HepG2 (cell line): ENCODE data around the gene TH. TPM values are rescaled to one million over a fixed set of nuclear protein-coding genes. Genes with fewer than 3 reads are reported as not detected.

Experiments used
- ATAC-seq: fragments of 200-7000 bp; cut with Tn5 transposase; 3 replicates; pipeline ENCODE4 v1.9.1; 2020; ENCODE audit warnings: mild to moderate bottlenecking, moderate library complexity
- BruUV-seq: library from RNA; stranded (reverse); fragments of 400-500 nt; replicated peaks from 2 replicates; lab custom pipeline; 2021; lab: Mats Ljungman, UMichigan
- CTCF ChIA-PET: fragments of 300-600 bp; formaldehyde crosslinking; extraction: SDS; loops from one replicate; lab custom pipeline; 2021; ENCODE audit warnings: low total read pairs, inconsistent platforms, low intra/inter-chr PET ratio; lab: Yijun Ruan, JAX
- POLR2A ChIA-PET: fragments of 350-600 bp; sonication (Branson Sonifier 250); formaldehyde crosslinking; loops from one replicate; lab custom pipeline; 2020; ENCODE audit warnings: antibody characterized with exemption, inconsistent platforms; lab: Yijun Ruan, JAX
- DNase-seq: peaks from one replicate; pipeline ENCODE4 v3.0.0-alpha.2; 2015; ENCODE audit warnings: low spot score
- FAIRE-seq: peaks from 3 replicates; lab custom pipeline; 2011; peaks lifted over from hg19 to GRCh38; lab: Jason Lieb, UNC
- H2AFZ ChIP-seq: one replicate; pipeline ENCODE4 v1.6.1; 2011; ENCODE audit warnings: low read length, inconsistent platforms
- H3K27ac ChIP-seq: fragments of 300-600 bp; 3 replicates; pipeline ENCODE4 v1.8.0; 2011; ENCODE audit warnings: mixed run types, mild to moderate bottlenecking, mixed read lengths, low read length, inconsistent platforms; ENCODE audit not compliant: insufficient read depth; ENCODE audit errors: extremely low read length
- H3K27me3 ChIP-seq, 2 experiments: fragments of 200-600 bp in 1 of 2; 2 replicates in 1 of 2; 3 replicates in 1 of 2; pipeline versions ENCODE4 v1.6.0 to v1.8.0; 2011; ENCODE audit warnings: low read length in 2 of 2, mild to moderate bottlenecking in 2 of 2, moderate library complexity in 2 of 2, inconsistent platforms in 1 of 2; ENCODE audit not compliant: insufficient read depth in 2 of 2, control insufficient read depth in 1 of 2
- H3K36me3 ChIP-seq, 2 experiments: fragments of 200-600 bp in 1 of 2; replicated peaks in 1 of 2; 2 replicates in 1 of 2; 3 replicates in 1 of 2; pipeline versions ENCODE4 v1.5.1 to v1.8.0; 2011; ENCODE audit warnings: low read length in 2 of 2, inconsistent platforms in 1 of 2; ENCODE audit not compliant: insufficient read depth in 2 of 2, control insufficient read depth in 1 of 2
- H3K4me1 ChIP-seq: 2 replicates; pipeline ENCODE4 v1.5.1; 2012; ENCODE audit warnings: low read length, inconsistent platforms; ENCODE audit not compliant: insufficient read depth
- H3K4me2 ChIP-seq: 2 replicates; pipeline ENCODE4 v1.6.0; 2011; ENCODE audit warnings: low read depth, low read length, inconsistent platforms
- H3K4me3 ChIP-seq, 3 experiments: fragments of 200-600 bp in 1 of 3; sonication (generic), shearing (Covaris generic) in 1 of 3; replicated peaks in 1 of 3; 2 replicates each; pipeline ENCODE4 v1.5.1; 2011 to 2016; ENCODE audit warnings: low read length in 3 of 3, inconsistent platforms in 2 of 3, low read depth in 2 of 3, mild to moderate bottlenecking in 2 of 3, control low read depth in 1 of 3, mixed read lengths in 1 of 3; ENCODE audit not compliant: insufficient read depth in 1 of 3
- H3K79me2 ChIP-seq: one replicate; pipeline ENCODE4 v1.6.1; 2011; ENCODE audit warnings: low read length, inconsistent platforms; ENCODE audit not compliant: insufficient read depth
- H3K9ac ChIP-seq: 2 replicates; pipeline ENCODE4 v1.6.0; 2011; ENCODE audit warnings: mild to moderate bottlenecking, low read depth, low read length, inconsistent platforms; ENCODE audit not compliant: insufficient read depth
- H3K9me3 ChIP-seq: 2 replicates; pipeline ENCODE4 v1.5.1; 2012; ENCODE audit warnings: mild to moderate bottlenecking, low read length
- H4K20me1 ChIP-seq: 2 replicates; pipeline ENCODE4 v1.6.0; 2011; ENCODE audit warnings: inconsistent platforms, mild to moderate bottlenecking, low read length, moderate library complexity; ENCODE audit not compliant: insufficient read depth
- FOXA3 ChIP-seq: IDR thresholded peaks from 2 replicates; pipeline ENCODE4 v1.6.1; 2016; ENCODE audit warnings: missing genetic modification reagents, missing compliant biosample characterization
- GFI1 ChIP-seq: sonication (generic); formaldehyde crosslinking; IDR thresholded peaks from 2 replicates; pipeline ENCODE4 v1.5.0; 2020; ENCODE audit warnings: missing genetic modification reagents, mild to moderate bottlenecking, borderline replicate concordance
- KDM3A ChIP-seq: IDR thresholded peaks from 2 replicates; pipeline ENCODE4 v1.6.1; 2018; ENCODE audit warnings: low read depth, missing compliant biosample characterization
- MEIS2 ChIP-seq: sonication (generic); formaldehyde crosslinking; IDR thresholded peaks from 2 replicates; pipeline ENCODE4 v1.9.0; 2021; ENCODE audit warnings: mild to moderate bottlenecking, missing genetic modification reagents
- RFX1 ChIP-seq: fragments of 450-650 bp; IDR thresholded peaks from 2 replicates; pipeline ENCODE4 v1.6.1; 2017
- RFX5 ChIP-seq: IDR thresholded peaks from 2 replicates; pipeline ENCODE4 v1.6.1; 2011; ENCODE audit warnings: low read depth, low read length, improper control_type of control experiment
- RXRA ChIP-seq: sonication (generic); formaldehyde crosslinking; IDR thresholded peaks from 2 replicates; pipeline ENCODE4 v1.5.1; 2020; ENCODE audit warnings: missing genetic modification reagents
- ZBTB8A ChIP-seq: sonication (generic); formaldehyde crosslinking; IDR thresholded peaks from 2 replicates; pipeline ENCODE4 v1.4.0; 2020; ENCODE audit warnings: mild to moderate bottlenecking, low read depth, missing genetic modification reagents, borderline replicate concordance
- ZNF124 ChIP-seq: sonication (generic); formaldehyde crosslinking; IDR thresholded peaks from 2 replicates; pipeline ENCODE4 v1.4.0; 2020; ENCODE audit warnings: missing genetic modification reagents
- ZNF17 ChIP-seq: sonication (generic); formaldehyde crosslinking; IDR thresholded peaks from 2 replicates; pipeline ENCODE4 v1.5.0; 2020; ENCODE audit warnings: mild to moderate bottlenecking, missing genetic modification reagents
- ZNF329 ChIP-seq: sonication (generic); formaldehyde crosslinking; IDR thresholded peaks from 2 replicates; pipeline ENCODE4 v1.9.0; 2021; ENCODE audit warnings: low read depth, mild to moderate bottlenecking, missing genetic modification reagents
- ZNF577 ChIP-seq: sonication (generic); formaldehyde crosslinking; IDR thresholded peaks from 2 replicates; pipeline ENCODE4 v1.4.0; 2020; ENCODE audit warnings: mild to moderate bottlenecking, low read depth, missing genetic modification reagents, borderline replicate concordance
- ZNF773 ChIP-seq: sonication (generic); formaldehyde crosslinking; IDR thresholded peaks from 2 replicates; pipeline ENCODE4 v1.4.0; 2020; ENCODE audit warnings: missing genetic modification reagents, borderline replicate concordance
- ZNF792 ChIP-seq: IDR thresholded peaks from 2 replicates; pipeline ENCODE4 v1.6.1; 2016
- WGBS: methylation state at CpG from one replicate; pipeline ENCODE4 v1.1.6; 2017; ENCODE audit warnings: low lambda C conversion rate; 5-methylcytosine and 5-hydroxymethylcytosine counted together
- in situ Hi-C: cut with HindIII; loops from 2 replicates; pipeline ENCODE4 v1.10.0; 2017; ENCODE audit warnings: low pct_unique_long_range_greater_than_20kb; ENCODE audit not compliant: extremely low pct_ligation_motif_present
- intact Hi-C: fragments of 100-400 bp; cut with micrococcal nuclease; formaldehyde crosslinking; loops from one replicate; pipeline ENCODE4 v1.10.0; 2022; ENCODE audit not compliant: unreplicated experiment
- polyA plus RNA-seq, 8 experiments: library from polyadenylated mRNA; depleted of rRNA in 3 of 8; stranded (reverse) in 7 of 8; unstranded in 1 of 8; fragments of >200 nt; fragmentation: Illumina TruSeq in 4 of 8; extraction: Trizol in 4 of 8; gene quantifications; 2 replicates each; pipeline versions ENCODE4 v1.2.1 to v1.2.3, GENCODE V29; 2011 to 2016; ENCODE audit warnings: low read depth in 4 of 8, missing spikeins in 1 of 8, mixed read lengths in 1 of 8; ENCODE audit not compliant: insufficient read depth in 1 of 8
- total RNA-seq, 5 experiments: library from RNA; depleted of rRNA; stranded (reverse); fragments of >200 nt; fragmentation: Illumina TruSeq; extraction: Trizol; gene quantifications; 2 replicates each; pipeline ENCODE4 v1.2.3, GENCODE V29; 2016; ENCODE audit warnings: low read depth in 1 of 5
- TF ChIP-seq, protein P1 (sequence below): sonication (generic); formaldehyde crosslinking; IDR thresholded peaks from 2 replicates; pipeline ENCODE4 v1.4.0; 2020; ENCODE audit warnings: mild to moderate bottlenecking, missing genetic modification reagents
- TF ChIP-seq, protein P2 (sequence below): sonication (generic); formaldehyde crosslinking; IDR thresholded peaks from 2 replicates; pipeline ENCODE4 v1.5.1; 2020; ENCODE audit warnings: missing genetic modification reagents, mild to moderate bottlenecking, borderline replicate concordance
- TF ChIP-seq, protein P3 (sequence below): sonication (generic); formaldehyde crosslinking; IDR thresholded peaks from 2 replicates; pipeline ENCODE4 v1.9.0; 2021; ENCODE audit warnings: missing genetic modification reagents, borderline replicate concordance

The TH gene
- total and polyA plus RNA-seq, 2 of the 13 experiments (the other 11 are each of a cell fraction or from before 2014, with no cell fraction given): 0.36 TPM; not detected in 1

DNA sequence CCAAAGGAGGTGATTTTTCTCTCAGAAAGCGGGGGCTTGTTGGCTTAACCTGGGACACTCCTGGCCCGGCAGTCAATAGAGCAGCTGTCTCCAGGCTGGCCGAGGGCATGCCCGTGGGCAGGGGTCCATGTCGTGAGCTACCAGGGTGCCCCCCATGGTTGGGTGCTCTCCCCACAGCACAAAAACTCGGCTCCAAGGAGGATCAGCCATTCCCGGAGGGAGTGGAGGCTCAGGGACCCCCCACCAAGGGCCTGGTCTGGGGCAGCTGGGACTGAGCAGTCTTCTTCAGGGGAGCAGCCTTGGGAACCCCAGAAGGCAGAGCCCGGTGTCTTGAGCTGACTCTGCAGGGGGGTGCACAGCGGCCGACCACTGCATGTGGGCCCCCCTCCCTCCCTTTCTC, 20.8 kb upstream of the TH start:
- no peak for ATAC-seq
- ChIA-PET POLR2A (no interaction called here), CTCF (no interaction called here)
- Histone ChIP-seq H3K4me1 (peaks cover 16% of the 10 kb centered on the region), H3K4me3 (no peak overlapping the region), H3K27ac (no peak overlapping the region), H3K9ac (no peak overlapping the region), H3K9me3 (no peaks in the 10 kb centered on the region), H4K20me1 (no peaks in the 10 kb centered on the region), H3K4me2 (no peak overlapping the region), H3K27me3 (peaks cover 12 to 52% of the 10 kb centered on the region in 2 experiments), H2AFZ (no peak overlapping the region), H3K79me2 (no peaks in the 10 kb centered on the region), H3K36me3 (no peaks in the 10 kb centered on the region)
- in situ Hi-C loops: loop anchor here (10.0 kb wide), 1 partner anchor 332 kb away; no protein-coding TSS in a partner anchor
- BruUV-seq: no TSS peak
- TF ChIP-seq ZNF17 (CRISPR knock-in tag) (no peak), RFX1 (no peak), MEIS2 (CRISPR knock-in tag) (no peak), GFI1 (CRISPR knock-in tag) (no peak), FOXA3 (CRISPR knock-in tag) (no peak), ZBTB8A (CRISPR knock-in tag) (no peak), RXRA (no peak), RFX5 (no peak), ZNF792 (CRISPR knock-in tag) (no peak), ZNF124 (CRISPR knock-in tag) (no peak), ZNF577 (CRISPR knock-in tag) (no peak), ZNF329 (CRISPR knock-in tag) (no peak), ZNF773 (CRISPR knock-in tag) (no peak), KDM3A (no peak)
- TF ChIP-seq, protein P1, sequence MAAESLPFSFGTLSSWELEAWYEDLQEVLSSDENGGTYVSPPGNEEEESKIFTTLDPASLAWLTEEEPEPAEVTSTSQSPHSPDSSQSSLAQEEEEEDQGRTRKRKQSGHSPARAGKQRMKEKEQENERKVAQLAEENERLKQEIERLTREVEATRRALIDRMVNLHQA (CRISPR knock-in tag): no peak
- TF ChIP-seq, protein P2, sequence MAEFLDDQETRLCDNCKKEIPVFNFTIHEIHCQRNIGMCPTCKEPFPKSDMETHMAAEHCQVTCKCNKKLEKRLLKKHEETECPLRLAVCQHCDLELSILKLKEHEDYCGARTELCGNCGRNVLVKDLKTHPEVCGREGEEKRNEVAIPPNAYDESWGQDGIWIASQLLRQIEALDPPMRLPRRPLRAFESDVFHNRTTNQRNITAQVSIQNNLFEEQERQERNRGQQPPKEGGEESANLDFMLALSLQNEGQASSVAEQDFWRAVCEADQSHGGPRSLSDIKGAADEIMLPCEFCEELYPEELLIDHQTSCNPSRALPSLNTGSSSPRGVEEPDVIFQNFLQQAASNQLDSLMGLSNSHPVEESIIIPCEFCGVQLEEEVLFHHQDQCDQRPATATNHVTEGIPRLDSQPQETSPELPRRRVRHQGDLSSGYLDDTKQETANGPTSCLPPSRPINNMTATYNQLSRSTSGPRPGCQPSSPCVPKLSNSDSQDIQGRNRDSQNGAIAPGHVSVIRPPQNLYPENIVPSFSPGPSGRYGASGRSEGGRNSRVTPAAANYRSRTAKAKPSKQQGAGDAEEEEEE: no peak
- TF ChIP-seq, protein P3, sequence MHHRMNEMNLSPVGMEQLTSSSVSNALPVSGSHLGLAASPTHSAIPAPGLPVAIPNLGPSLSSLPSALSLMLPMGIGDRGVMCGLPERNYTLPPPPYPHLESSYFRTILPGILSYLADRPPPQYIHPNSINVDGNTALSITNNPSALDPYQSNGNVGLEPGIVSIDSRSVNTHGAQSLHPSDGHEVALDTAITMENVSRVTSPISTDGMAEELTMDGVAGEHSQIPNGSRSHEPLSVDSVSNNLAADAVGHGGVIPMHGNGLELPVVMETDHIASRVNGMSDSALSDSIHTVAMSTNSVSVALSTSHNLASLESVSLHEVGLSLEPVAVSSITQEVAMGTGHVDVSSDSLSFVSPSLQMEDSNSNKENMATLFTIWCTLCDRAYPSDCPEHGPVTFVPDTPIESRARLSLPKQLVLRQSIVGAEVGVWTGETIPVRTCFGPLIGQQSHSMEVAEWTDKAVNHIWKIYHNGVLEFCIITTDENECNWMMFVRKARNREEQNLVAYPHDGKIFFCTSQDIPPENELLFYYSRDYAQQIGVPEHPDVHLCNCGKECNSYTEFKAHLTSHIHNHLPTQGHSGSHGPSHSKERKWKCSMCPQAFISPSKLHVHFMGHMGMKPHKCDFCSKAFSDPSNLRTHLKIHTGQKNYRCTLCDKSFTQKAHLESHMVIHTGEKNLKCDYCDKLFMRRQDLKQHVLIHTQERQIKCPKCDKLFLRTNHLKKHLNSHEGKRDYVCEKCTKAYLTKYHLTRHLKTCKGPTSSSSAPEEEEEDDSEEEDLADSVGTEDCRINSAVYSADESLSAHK: no peak
- no peak for DNase-seq
- WGBS: no CpG with 5 or more reads among the region's 10 CpGs
- no peak for FAIRE-seq
- intact Hi-C loops: no loop called here
